Fibroblast of villous mesenchyme (primary cell): Measurements from ENCODE around the gene MSLN. TPM values are rescaled to one million over a fixed set of nuclear protein-coding genes. Genes with fewer than 3 reads are reported as not detected.

ENCODE experiments used
- DNase-seq: peaks from one replicate; pipeline ENCODE4 v3.0.0-alpha.2; 2010; ENCODE audit warnings: low read depth
- H3K4me3 ChIP-seq: 2 replicates; pipeline ENCODE4 v1.5.1; 2011; ENCODE audit warnings: low read depth, mild to moderate bottlenecking, low read length
- total RNA-seq: library from RNA; depleted of rRNA; stranded (reverse); fragments of >200 nt; gene quantifications from 2 replicates; pipeline ENCODE4 v1.2.3, GENCODE V29; 2012
- TF ChIP-seq, protein P1 (sequence below): IDR thresholded peaks from 2 replicates; pipeline ENCODE4 v1.5.1; 2012; ENCODE audit warnings: low read depth, mild to moderate bottlenecking, low read length; ENCODE audit not compliant: insufficient read depth

The MSLN gene
- total RNA-seq, 1 donor = 0.86 TPM

DNA sequence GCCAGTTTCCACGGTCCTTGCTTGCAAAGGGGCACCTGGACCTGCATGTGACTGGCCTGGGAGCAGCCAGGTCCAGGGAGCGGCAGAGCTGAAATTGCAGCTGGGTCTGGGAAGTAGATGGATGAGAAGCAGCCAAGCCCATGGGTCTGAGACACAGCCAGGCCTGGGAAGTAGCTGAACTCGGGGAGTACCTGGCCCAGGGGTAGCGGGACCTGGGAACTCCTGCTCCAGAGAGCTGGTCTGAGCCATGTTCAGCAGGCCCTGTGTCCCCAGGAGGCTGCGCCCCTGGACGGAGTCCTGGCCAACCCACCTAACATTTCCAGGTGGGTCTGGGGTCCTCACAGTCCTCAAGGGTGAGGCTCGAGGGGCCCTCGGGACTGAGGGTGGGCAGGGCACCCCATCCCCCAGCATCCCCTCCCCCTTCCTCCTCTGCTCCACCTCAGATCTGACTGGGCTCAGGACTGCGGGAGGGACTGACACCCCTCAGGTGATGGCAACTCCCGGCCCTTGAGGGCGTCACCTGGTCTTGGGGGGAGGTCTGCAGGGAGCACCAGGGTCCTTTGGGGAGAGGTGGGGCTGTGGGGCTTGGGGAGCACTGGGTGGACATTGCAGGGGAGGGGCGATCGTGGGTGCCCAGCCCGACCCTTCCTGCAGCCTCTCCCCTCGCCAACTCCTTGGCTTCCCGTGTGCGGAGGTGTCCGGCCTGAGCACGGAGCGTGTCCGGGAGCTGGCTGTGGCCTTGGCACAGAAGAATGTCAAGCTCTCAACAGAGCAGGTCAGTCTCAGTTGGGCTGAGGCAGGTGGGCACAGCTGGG, 3.0 kb downstream of the MSLN start:
- TF ChIP-seq, protein P1, sequence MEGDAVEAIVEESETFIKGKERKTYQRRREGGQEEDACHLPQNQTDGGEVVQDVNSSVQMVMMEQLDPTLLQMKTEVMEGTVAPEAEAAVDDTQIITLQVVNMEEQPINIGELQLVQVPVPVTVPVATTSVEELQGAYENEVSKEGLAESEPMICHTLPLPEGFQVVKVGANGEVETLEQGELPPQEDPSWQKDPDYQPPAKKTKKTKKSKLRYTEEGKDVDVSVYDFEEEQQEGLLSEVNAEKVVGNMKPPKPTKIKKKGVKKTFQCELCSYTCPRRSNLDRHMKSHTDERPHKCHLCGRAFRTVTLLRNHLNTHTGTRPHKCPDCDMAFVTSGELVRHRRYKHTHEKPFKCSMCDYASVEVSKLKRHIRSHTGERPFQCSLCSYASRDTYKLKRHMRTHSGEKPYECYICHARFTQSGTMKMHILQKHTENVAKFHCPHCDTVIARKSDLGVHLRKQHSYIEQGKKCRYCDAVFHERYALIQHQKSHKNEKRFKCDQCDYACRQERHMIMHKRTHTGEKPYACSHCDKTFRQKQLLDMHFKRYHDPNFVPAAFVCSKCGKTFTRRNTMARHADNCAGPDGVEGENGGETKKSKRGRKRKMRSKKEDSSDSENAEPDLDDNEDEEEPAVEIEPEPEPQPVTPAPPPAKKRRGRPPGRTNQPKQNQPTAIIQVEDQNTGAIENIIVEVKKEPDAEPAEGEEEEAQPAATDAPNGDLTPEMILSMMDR = no peak
- DNase-seq = no peak

DNA sequence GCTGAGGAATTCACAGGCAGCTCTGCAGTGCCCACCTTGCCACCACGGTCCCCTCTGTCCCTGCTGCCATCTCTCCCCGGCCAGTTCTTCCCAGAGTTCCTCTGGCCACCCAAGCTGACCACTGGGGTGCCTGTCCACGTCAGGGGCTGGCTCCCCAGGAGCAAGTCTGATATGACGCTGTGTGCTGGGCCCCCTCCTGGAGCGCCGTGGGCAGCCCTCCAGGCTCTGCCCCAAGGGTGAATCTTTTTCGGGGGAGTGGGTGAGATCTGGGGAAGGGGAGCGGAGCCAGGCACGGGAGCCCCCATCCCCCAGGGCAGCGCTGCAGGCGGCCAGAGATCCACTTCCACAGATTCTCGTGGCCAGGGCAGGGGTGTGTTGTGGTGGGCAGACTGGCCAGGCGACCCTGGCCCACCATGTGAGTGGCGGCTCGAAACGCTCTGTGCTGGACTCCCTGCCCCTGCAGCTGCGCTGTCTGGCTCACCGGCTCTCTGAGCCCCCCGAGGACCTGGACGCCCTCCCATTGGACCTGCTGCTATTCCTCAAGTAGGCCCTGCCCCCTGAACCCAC, 3.7 kb downstream of the MSLN start:
- no peak for DNase-seq
- TF ChIP-seq, protein P1 = no peak
- H3K4me3 ChIP-seq = no peak overlapping the region

More for the DNA sequence above, 3.0 kb downstream of the MSLN start:
- no peak overlapping the region for H3K4me3 ChIP-seq

DNA sequence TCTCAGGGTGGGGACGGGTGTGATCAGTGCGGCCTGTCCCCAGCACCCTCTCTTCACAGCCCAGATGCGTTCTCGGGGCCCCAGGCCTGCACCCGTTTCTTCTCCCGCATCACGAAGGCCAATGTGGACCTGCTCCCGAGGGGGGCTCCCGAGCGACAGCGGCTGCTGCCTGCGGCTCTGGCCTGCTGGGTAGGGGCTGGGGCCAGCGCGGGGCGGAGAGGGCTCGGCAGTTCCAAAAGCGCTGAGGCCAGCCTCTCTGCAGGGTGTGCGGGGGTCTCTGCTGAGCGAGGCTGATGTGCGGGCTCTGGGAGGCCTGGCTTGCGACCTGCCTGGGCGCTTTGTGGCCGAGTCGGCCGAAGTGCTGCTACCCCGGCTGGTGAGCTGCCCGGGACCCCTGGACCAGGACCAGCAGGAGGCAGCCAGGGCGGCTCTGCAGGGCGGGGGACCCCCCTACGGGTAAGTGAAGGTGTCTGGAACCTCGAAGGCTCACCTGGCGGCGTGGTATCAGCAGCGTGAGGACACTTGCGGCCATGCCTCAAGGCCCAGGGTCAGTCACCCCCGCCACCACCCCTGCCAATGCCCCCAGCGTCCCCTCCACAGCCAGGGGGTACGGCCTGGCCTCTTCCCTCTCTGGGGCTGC, 4.4 kb downstream of the MSLN start:
- no peak for DNase-seq
- no peak overlapping the region for H3K4me3 ChIP-seq
- TF ChIP-seq, protein P1 = no peak

DNA sequence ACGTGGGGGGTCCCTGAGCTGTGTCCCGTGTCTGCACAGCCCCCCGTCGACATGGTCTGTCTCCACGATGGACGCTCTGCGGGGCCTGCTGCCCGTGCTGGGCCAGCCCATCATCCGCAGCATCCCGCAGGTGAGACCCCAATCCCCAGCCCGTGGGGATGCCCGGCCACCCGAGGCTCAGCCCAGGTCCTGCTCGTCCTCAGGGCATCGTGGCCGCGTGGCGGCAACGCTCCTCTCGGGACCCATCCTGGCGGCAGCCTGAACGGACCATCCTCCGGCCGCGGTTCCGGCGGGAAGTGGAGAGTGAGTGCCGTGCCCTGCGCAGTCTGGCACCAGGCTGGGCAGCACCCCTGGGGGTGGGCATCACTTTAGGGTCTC, 4.9 kb downstream of the MSLN start:
- TF ChIP-seq, protein P1 = no peak
- H3K4me3 ChIP-seq = no peak overlapping the region
- DNase-seq = no peak

DNA sequence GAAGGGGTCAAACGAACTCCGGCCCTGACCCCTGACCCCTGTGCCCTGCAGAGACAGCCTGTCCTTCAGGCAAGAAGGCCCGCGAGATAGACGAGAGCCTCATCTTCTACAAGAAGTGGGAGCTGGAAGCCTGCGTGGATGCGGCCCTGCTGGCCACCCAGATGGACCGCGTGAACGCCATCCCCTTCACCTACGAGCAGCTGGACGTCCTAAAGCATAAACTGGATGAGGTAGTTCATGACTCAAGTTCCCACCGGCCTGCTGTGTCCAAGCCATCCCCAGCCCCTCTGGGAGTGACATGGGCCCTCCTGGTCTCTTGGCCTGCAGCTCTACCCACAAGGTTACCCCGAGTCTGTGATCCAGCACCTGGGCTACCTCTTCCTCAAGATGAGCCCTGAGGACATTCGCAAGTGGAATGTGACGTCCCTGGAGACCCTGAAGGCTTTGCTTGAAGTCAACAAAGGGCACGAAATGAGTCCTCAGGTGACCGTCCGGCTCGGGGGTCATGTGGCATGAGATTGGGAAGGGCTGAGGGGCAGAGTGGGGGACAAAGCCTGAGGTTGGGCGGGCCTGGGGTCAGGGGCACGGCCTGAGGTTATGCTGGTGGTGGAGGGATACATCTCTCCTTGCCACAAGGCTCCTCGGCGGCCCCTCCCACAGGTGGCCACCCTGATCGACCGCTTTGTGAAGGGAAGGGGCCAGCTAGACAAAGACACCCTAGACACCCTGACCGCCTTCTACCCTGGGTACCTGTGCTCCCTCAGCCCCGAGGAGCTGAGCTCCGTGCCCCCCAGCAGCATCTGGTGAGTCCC, 5.7 kb downstream of the MSLN start:
- DNase-seq = no peak
- TF ChIP-seq, protein P1 = no peak
- H3K4me3 ChIP-seq = no peak overlapping the region

DNA sequence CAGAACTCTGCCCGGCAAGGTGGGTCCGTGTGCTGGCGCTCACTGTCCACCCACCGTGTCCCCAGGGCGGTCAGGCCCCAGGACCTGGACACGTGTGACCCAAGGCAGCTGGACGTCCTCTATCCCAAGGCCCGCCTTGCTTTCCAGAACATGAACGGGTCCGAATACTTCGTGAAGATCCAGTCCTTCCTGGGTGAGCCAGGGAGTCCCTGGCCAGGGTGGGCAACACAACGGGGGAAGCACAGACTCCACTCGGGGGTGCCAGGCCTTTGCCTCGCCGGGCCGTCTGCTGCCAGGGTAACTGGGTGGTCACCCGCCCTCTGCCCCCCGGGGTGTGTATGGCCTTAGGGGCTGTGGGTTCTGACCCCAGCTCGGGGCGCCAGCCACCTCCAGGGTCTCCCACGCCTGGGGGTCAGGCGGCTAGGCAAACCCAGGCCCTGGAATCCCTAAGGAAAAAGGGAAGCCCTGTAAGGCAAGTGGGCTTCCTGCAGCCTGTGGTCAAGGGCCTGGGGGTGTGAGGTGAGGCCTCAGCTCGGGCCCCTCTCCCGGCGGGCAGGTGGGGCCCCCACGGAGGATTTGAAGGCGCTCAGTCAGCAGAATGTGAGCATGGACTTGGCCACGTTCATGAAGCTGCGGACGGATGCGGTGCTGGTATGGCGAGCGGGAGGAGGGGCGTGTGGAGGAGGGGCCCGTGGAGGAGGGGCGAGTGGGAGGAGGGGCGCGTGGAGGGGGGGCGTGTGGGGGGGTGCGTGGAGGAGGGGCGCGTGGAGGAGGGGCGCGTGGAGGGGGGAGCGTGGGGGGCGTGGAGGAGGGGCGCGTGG, 6.5 kb downstream of the MSLN start:
- TF ChIP-seq, protein P1 = no peak
- no peak for DNase-seq
- no peak overlapping the region for H3K4me3 ChIP-seq
